ENCODE data around the gene NRTN.
"Not testable (repeated sequence)": the region's sequence is repeated elsewhere in the genome, so short reads cannot be mapped to it uniquely, and the experiment has no call there.

The NRTN gene

DNA sequence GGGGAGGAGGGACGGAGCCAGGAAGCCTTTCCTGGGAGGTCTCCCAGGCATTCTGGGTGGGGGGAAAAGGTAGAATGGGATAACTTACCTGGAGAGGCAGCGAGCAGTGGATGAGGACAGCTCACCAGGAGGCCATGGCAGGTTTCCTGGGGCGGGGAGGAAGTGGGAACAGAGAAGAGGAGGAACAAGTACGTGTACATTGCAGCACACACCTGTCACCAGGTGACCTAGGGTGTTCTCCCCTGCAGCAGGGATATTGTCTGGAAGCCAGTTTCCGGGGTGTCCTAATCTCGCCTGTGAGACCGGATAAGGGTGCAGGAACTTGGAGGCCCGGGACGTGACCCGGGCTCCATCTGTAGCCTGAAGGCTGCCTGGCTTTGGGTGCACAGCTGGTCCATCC, 46.4 kb downstream of the NRTN start, which contains the start of gene FUT3:
TSS of gene FUT3 (minus strand) at position 148 of the 400 bp plus-strand sequence.
- TF ChIP-seq, protein P1, sequence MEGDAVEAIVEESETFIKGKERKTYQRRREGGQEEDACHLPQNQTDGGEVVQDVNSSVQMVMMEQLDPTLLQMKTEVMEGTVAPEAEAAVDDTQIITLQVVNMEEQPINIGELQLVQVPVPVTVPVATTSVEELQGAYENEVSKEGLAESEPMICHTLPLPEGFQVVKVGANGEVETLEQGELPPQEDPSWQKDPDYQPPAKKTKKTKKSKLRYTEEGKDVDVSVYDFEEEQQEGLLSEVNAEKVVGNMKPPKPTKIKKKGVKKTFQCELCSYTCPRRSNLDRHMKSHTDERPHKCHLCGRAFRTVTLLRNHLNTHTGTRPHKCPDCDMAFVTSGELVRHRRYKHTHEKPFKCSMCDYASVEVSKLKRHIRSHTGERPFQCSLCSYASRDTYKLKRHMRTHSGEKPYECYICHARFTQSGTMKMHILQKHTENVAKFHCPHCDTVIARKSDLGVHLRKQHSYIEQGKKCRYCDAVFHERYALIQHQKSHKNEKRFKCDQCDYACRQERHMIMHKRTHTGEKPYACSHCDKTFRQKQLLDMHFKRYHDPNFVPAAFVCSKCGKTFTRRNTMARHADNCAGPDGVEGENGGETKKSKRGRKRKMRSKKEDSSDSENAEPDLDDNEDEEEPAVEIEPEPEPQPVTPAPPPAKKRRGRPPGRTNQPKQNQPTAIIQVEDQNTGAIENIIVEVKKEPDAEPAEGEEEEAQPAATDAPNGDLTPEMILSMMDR (conservative IDR thresholded peaks at IDR 0.05; ENCODE audit: low read depth, low read length), result no peak
- H3K4me3 ChIP-seq (ENCODE audit: low read depth, low read length), result no peak within 1 kb of the TSS
- no peak for DNase-seq (ENCODE audit: low read depth)

DNA sequence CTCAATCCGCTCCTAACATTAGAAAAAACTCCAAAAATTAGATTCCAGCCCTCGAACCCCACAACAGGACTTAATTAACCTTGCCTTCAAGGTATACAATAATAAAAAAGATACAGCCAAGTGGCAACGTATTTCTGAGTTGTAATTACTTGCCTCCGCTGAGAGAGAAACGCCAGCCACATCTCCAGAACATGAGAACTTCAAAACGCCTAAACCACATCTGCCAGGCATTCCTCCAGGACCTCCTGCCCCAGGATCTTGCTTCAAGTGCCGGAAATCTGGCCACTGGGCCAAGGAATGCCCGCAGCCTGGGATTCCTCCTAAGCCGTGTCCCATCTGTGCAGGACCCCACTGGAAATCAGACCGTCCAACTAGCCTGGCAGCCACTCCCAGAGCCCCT, 49.3 kb downstream of the NRTN start:
- not testable (repeated sequence) for DNase-seq (ENCODE audit: low read depth); H3K4me3 ChIP-seq (ENCODE audit: low read depth, low read length)

DNA sequence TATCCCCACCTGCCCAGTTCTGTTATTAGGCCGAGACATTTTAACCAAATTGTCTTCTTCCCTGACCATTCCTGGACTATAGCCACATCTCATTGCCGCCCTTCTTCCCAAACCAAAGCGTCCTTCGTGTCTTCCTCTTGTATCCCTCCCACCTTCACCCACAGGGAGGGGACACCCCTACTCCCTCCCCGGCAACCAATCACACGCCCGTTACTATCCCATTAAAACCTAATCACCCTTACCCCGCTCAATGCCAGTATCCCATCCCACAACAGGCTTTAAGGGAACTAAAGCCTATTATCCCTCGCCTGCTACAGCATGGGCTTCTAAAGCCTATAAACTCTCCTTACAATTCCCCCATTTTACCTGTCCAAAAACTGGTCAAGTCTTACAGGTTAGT, 50.3 kb downstream of the NRTN start:
- DNase-seq (ENCODE audit: low read depth); H3K4me3 ChIP-seq (ENCODE audit: low read depth, low read length): not testable (repeated sequence)

DNA sequence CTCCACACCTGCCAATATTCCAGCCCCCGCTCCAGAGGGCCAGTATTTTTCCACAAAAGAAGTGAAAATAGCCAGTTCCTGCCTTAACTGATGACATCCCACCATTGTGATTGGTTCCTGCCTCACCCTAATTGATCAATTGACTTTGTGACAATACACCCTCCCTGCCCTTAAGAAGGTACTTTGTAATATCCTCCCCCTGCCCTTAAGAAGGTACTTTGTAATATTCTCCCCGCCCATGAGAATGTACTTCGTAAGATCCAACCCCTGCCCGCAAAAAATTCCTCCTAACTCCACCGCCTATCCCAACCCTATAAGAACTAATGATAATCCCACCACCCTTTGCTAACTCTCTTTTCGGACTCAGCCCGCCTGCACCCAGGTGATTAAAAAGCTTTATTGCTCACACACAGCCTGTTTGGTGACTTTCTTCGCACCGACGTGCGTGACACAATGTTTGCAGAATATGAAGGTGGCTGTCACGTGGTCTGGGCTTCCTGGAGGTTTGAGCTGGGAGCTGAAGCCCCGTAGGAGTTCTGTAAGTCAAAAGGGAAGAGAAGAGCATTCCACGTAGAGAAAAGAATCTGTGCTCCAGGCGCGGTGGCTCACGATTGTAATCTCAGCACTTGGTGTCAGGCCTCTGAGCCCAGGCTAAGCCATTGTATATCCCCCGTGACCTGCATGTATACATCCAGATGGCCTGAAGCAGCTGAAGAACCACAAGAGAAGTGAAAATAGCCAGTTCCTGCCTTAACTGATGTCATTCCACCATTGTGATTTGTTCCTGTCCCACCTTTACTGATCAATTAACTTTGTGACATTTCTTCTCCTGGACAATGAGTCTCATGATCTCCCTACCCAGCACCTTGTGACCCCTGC, 52.6 kb downstream of the NRTN start:
- DNase-seq (ENCODE audit: low read depth), result no peak
- TF ChIP-seq, protein P1 (conservative IDR thresholded peaks at IDR 0.05; ENCODE audit: low read depth, low read length), result no peak
- no peak overlapping the region for H3K4me3 ChIP-seq (ENCODE audit: low read depth, low read length)

DNA sequence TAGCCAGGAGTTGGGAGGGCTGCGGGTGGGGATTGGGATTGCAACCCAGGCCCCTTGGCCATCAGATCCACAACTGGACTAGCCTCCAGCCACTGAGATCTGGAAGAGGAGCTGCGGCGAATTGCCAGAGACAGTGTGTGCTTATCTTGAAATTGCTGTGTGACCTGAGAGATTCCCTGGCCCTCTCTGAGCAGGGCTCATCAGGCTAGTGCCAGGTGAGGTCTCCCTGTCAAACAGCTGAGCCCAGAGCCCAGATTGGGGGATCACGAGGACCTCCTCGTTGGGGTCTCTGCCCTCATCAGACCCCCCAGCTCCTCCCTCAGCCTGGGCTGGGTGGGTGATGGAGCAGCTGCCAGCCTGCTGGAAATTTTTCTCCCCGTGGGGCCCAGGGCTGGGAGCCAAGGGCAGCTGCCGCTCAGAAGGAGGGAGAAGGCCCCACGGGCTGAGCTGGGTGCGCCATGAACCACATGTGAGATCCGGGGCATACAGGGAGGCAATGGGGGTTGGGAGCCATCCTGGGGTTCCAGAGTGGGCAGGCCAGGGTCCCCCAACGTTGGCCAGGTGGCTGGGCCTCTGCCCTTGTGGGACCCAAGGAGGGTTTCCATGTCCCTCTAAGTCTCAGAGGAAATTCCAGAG, 58.3 kb downstream of the NRTN start:
- TF ChIP-seq, protein P1 (conservative IDR thresholded peaks at IDR 0.05; ENCODE audit: low read depth, low read length), result no peak
- no peak overlapping the region for H3K4me3 ChIP-seq (ENCODE audit: low read depth, low read length)
- DNase-seq (ENCODE audit: low read depth), result no peak

DNA sequence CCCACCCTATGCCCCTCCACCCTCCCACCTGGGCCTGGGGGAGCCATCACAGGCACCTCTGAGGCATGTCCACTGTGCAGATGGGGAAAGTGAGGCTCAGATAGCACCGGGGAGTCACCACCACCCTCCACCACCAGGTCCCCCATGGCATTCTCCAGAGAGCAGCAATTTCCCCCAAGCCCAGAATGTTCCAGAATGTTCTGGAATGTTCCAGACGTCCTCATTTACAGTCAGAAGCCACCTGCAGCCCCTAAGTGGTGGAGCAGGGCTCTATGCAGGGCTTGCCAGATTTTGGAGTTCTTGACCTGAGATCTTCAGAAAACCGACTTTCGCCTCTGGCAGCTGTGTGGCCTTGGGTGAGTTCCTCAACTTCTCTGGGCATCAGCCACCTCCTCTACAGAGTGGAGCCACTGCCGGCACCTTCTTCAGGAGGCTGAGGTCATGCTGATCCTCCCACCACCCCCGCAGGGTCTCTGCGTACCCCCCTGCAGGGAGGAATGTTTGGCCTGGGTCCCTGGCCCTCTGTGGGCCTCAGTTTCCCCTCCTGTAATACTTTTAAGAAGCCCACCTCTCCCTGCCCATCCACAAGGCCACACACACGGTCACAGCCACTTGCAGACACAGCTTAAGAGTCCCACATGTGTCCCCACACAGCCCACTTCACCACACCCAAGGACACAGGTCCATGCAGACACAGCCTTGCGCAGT, 59.3 kb downstream of the NRTN start:
- no peak for DNase-seq (ENCODE audit: low read depth)
- H3K4me3 ChIP-seq (ENCODE audit: low read depth, low read length), result no peak overlapping the region
- TF ChIP-seq, protein P1 (conservative IDR thresholded peaks at IDR 0.05; ENCODE audit: low read depth, low read length), result no peak

DNA sequence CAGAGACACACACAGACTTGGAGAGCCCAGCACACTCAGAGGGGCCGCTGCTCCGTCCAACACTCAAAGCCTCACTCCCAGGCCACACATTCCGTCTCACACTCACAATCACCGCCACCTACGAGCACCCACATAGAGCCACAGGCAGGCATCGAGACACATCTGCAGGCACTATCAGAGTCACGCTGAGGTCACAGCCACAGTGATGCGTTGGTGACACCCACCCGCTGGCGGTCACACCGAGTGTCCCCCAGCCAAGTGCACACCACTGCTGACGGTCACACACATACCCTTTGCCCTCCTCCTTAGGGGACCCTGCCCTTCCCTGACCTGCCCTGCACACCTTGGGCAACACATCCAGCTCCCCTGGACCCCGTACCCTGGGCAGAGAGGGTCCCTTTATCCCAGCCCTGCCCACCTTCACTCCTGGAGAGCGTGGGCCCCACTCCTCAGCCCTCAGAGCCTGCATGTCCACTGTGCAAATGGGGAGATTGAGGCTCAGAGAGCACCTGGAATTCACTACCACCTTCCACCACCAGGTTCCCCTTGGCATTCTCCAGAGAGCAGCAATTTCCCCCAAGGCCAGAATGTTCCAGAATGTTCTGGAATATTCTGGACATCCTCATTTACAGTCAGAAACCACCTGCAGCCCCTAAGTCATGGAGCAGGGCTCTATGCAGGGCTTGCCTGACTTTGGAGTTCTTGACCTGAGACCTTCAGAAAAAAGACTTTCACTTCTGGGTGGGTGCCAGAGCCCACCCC, 60.0 kb downstream of the NRTN start:
- DNase-seq (ENCODE audit: low read depth), result no peak
- TF ChIP-seq, protein P1 (conservative IDR thresholded peaks at IDR 0.05; ENCODE audit: low read depth, low read length), result peak; percentile 32
- H3K4me3 ChIP-seq (ENCODE audit: low read depth, low read length), result no peak overlapping the region
